BJ (cell line): ENCODE results near the gene RP9. TPM values are rescaled to one million over a fixed set of nuclear protein-coding genes. Genes with fewer than 3 reads are reported as not detected.

ENCODE experiments used
- CTCF ChIA-PET: fragments of 350-600 bp; formaldehyde crosslinking; extraction: SDS; loops from one replicate; lab custom pipeline; 2021; ENCODE audit warnings: antibody characterized with exemption, inconsistent platforms; lab: Yijun Ruan, JAX
- POLR2A ChIA-PET: fragments of 300-600 bp; sonication (Branson Sonifier 250); formaldehyde crosslinking; extraction: SDS; loops from one replicate; lab custom pipeline; 2021; ENCODE audit warnings: antibody characterized with exemption; lab: Charles Lee
- DNase-seq: peaks from one replicate; pipeline ENCODE4 v3.0.0-alpha.2; 2011; ENCODE audit warnings: low read depth
- H3K27me3 ChIP-seq: 2 replicates; pipeline ENCODE4 v1.6.0; 2011; ENCODE audit warnings: low read length; ENCODE audit not compliant: control insufficient read depth, insufficient read depth
- H3K36me3 ChIP-seq: 2 replicates; pipeline ENCODE4 v1.5.1; 2011; ENCODE audit warnings: low read length; ENCODE audit not compliant: control insufficient read depth, insufficient read depth
- H3K4me3 ChIP-seq: 2 replicates; pipeline ENCODE4 v1.5.1; 2011; ENCODE audit warnings: low read depth, mild to moderate bottlenecking, control low read depth, low read length
- polyA plus RNA-seq: library from polyadenylated mRNA; depleted of rRNA; stranded (reverse); fragments of >200 nt; gene quantifications from 2 replicates; pipeline ENCODE4 v1.2.3, GENCODE V29; 2011
- TF ChIP-seq, protein P1 (sequence below): IDR thresholded peaks from 2 replicates; pipeline ENCODE4 v1.5.1; 2011; ENCODE audit warnings: low read depth, mild to moderate bottlenecking, control low read depth, inconsistent platforms, low read length, moderate library complexity; ENCODE audit not compliant: insufficient read depth

RP9 gene
- polyA plus RNA-seq, 1 experiment = 16.2 TPM

DNA sequence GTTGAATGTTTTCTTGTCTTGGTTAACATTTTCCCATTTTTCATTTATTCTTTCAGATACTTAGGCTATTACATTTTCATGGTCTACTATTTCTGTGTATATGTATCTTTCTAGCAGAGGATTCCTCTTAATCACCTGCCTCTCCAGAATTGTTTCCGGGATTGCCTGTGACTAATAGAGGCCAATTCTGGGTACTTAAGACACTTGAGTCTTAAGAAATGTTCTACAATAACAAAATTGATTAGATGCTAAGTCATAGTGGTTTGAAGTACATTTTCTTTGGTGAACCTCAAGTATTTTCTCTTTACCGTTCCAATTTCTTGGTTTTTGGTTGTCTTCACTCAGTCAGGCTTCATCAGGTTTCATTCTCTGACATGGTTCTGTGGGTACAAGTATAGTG is 46.6 kb upstream of the RP9 start:
- Histone ChIP-seq H3K4me3 (no peak overlapping the region), H3K27me3 (no peaks in the 10 kb centered on the region), H3K36me3 (no peaks in the 10 kb centered on the region)
- ChIA-PET POLR2A (no interaction called here), CTCF (no interaction called here)
- TF ChIP-seq, protein P1, sequence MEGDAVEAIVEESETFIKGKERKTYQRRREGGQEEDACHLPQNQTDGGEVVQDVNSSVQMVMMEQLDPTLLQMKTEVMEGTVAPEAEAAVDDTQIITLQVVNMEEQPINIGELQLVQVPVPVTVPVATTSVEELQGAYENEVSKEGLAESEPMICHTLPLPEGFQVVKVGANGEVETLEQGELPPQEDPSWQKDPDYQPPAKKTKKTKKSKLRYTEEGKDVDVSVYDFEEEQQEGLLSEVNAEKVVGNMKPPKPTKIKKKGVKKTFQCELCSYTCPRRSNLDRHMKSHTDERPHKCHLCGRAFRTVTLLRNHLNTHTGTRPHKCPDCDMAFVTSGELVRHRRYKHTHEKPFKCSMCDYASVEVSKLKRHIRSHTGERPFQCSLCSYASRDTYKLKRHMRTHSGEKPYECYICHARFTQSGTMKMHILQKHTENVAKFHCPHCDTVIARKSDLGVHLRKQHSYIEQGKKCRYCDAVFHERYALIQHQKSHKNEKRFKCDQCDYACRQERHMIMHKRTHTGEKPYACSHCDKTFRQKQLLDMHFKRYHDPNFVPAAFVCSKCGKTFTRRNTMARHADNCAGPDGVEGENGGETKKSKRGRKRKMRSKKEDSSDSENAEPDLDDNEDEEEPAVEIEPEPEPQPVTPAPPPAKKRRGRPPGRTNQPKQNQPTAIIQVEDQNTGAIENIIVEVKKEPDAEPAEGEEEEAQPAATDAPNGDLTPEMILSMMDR = no peak
- DNase-seq = no peak

GRCh38 chr7:33152087-33152486 is 42.9 kb upstream of the RP9 start:
- no peaks in the 10 kb centered on the region for H3K27me3 ChIP-seq
- ChIA-PET POLR2A (no interaction called here), CTCF (interaction anchor here (0.9 to 1.3 kb wide), 3 partner anchors 11 to 743 kb away, joined by 3 to 4 read pairs (median 3); no protein-coding TSS in a partner anchor)
- no peak overlapping the region for H3K4me3 ChIP-seq
- no peaks in the 10 kb centered on the region for H3K36me3 ChIP-seq
- no peak for DNase-seq
- TF ChIP-seq, protein P1 = no peak

DNA sequence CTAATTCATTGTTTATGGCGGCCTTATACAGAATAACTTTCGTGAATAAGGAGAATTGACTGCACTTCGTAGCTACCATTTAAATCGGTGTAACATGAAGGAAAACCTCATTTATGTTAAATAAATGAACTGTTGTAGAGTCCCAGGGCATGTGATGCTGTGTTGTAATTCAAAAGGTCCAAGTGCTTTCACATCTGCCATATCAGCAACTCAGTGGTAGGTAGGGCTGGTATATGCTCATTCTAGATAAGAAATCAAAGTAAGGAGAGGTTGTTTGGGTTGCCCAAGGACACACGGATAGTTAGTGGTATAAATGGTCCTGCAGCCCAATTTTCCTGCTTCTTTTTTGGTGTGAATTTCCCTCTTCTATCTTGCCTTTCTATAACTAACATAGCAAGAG is 36.0 kb upstream of the RP9 start:
- H3K36me3 ChIP-seq = no peaks in the 10 kb centered on the region
- ChIA-PET CTCF (no interaction called here), POLR2A (no interaction called here)
- H3K27me3 ChIP-seq = no peaks in the 10 kb centered on the region
- TF ChIP-seq, protein P1 = no peak
- H3K4me3 ChIP-seq = no peak overlapping the region
- DNase-seq = no peak

DNA sequence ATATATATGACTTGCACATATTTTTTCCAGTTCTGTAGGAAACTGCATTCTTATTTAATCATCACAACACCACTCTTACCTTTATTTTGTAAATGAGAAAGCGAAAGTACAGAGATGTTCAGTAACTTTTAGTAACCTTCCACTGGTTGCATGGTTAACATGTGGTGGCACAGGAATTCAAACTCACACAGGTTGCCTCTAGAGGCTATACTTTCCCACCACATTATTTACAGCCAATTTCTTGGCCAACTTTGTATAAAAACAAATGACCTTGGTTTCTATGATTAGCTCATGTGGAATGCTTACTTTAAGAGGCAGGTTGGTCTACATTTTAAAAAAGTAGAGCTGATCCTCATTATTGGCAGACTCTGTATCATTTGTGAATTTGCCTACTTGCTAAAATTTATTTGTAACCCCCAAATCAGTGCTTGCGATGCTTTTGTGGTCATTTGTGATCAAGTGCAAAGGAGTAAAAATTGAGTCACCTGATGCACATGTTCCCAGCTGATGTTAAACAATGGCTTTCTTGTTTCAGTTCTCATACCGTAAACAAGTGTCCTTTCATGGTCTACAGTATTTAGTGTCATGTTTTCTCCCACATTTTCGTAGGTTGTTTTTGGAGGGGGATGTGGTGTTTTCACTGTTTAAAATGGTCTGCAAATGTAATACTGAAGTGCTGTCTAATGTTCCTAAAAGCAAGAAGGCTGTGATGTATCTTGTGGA is 35.0 kb upstream of the RP9 start:
- H3K36me3 ChIP-seq = no peaks in the 10 kb centered on the region
- POLR2A ChIA-PET = no interaction called here
- CTCF ChIA-PET = interaction anchor here (0.6 kb wide), 1 partner anchor 39 kb away, joined by 4 read pairs; no protein-coding TSS in a partner anchor
- DNase-seq = no peak
- TF ChIP-seq, protein P1 = no peak
- no peak overlapping the region for H3K4me3 ChIP-seq
- no peaks in the 10 kb centered on the region for H3K27me3 ChIP-seq

DNA sequence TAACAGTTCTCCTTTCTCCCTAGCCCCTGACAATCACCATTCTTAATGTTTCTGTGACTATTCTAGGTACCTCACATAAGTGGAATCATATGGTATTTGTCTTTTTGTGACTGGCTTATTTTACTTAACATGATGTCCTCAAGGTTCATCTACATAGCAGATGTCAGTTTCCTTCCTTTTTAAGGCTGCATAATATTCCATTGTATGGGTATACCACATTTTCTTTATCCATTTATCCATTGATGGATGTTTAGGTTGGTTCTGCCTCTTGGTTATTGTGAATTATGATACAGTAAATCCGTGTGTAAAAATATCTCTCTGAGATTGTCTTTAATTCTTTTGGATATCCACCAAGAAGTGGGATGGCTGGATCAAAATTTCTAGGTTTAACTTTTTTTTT is 33.4 kb upstream of the RP9 start:
- TF ChIP-seq, protein P1 = no peak

More for the DNA sequence above, 33.4 kb upstream of the RP9 start:
- ChIA-PET CTCF (no interaction called here), POLR2A (no interaction called here)
- Histone ChIP-seq H3K36me3 (no peaks in the 10 kb centered on the region), H3K27me3 (no peaks in the 10 kb centered on the region), H3K4me3 (no peak overlapping the region)
- DNase-seq = no peak
